Loucy (cell line): ENCODE measurements around the gene NPHP3.

Experiments
- H2AFZ ChIP-seq: fragments of 200-600 bp; sonication (generic); 2 replicates; pipeline ENCODE4 v1.6.0; 2016; ENCODE audit warnings: antibody characterized with exemption, mild to moderate bottlenecking, low read length, moderate library complexity
- H3F3A ChIP-seq: fragments of 200-600 bp; 2 replicates; pipeline ENCODE4 v1.6.0; 2016; ENCODE audit warnings: antibody characterized with exemption, low read depth, mild to moderate bottlenecking
- H3K27me3 ChIP-seq: fragments of 200-600 bp; sonication (generic); 2 replicates; pipeline ENCODE4 v1.6.1; 2014; ENCODE audit warnings: low read length, mild to moderate bottlenecking; ENCODE audit not compliant: insufficient read depth, poor library complexity, severe bottlenecking
- H3K36me3 ChIP-seq: fragments of 200-600 bp; sonication (generic); 2 replicates; pipeline ENCODE4 v1.6.1; 2016; ENCODE audit warnings: low read length; ENCODE audit not compliant: insufficient read depth
- H3K4me1 ChIP-seq: fragments of 200-600 bp; sonication (generic); 2 replicates; pipeline ENCODE4 v1.5.1; 2014; ENCODE audit warnings: low read length, mild to moderate bottlenecking; ENCODE audit not compliant: insufficient read depth, poor library complexity, severe bottlenecking
- H3K4me2 ChIP-seq: fragments of 200-600 bp; sonication (generic); 2 replicates; pipeline ENCODE4 v1.6.0; 2014; ENCODE audit warnings: antibody characterized with exemption, low read length, low read depth, mild to moderate bottlenecking; ENCODE audit not compliant: poor library complexity, severe bottlenecking
- H3K4me3 ChIP-seq: fragments of 200-600 bp; sonication (generic); 2 replicates; pipeline ENCODE4 v1.5.1; 2014; ENCODE audit warnings: low read length, mild to moderate bottlenecking, mixed read lengths; ENCODE audit not compliant: poor library complexity, severe bottlenecking
- H3K79me2 ChIP-seq: fragments of 200-600 bp; sonication (generic); 2 replicates; pipeline ENCODE4 v1.6.1; 2014; ENCODE audit warnings: low read length; ENCODE audit not compliant: insufficient read depth
- H3K9ac ChIP-seq: fragments of 200-600 bp; sonication (generic); 2 replicates; pipeline ENCODE4 v1.6.0; 2014; ENCODE audit warnings: mild to moderate bottlenecking, low read depth, low read length, moderate library complexity; ENCODE audit not compliant: poor library complexity, severe bottlenecking
- H3K9me2 ChIP-seq: fragments of 200-600 bp; sonication (generic); replicated peaks from 2 replicates; pipeline ENCODE4 v1.6.1; 2016; ENCODE audit warnings: low read depth, low read length, mixed read lengths
- H3K9me3 ChIP-seq: fragments of 200-600 bp; sonication (generic); 2 replicates; pipeline ENCODE4 v1.6.1; 2014; ENCODE audit warnings: mild to moderate bottlenecking, antibody characterized with exemption, low read length, low read depth; ENCODE audit not compliant: insufficient read depth
- H4K20me1 ChIP-seq: fragments of 200-600 bp; sonication (generic); 2 replicates; pipeline ENCODE4 v1.6.0; 2014; ENCODE audit warnings: antibody characterized with exemption, low read length, mild to moderate bottlenecking; ENCODE audit not compliant: insufficient read depth, poor library complexity, severe bottlenecking
- CTCF ChIP-seq: fragments of 200-600 bp; sonication (generic); conservative IDR thresholded peaks from 2 replicates; pipeline ENCODE4 v1.5.1; 2014; ENCODE audit warnings: mild to moderate bottlenecking, antibody characterized with exemption, low read length
- EZH2phosphoT487 ChIP-seq: fragments of 200-600 bp; IDR thresholded peaks from 2 replicates; pipeline ENCODE4 v1.6.1; 2018; ENCODE audit warnings: antibody characterized with exemption, mild to moderate bottlenecking, moderate library complexity, borderline replicate concordance

Gene NPHP3

GRCh38 chr3:132735589-132735988, 13.4 kb upstream of the NPHP3 start:
- H2AFZ ChIP-seq = no peak overlapping the region

GRCh38 chr3:132730891-132731580, 8.8 kb upstream of the NPHP3 start:
- no peak overlapping the region for H3K4me3 ChIP-seq
- H2AFZ ChIP-seq = peak overlapping the region; percentile 56
- H3K9me3 ChIP-seq = no peaks in the 10 kb centered on the region
- no peaks in the 10 kb centered on the region for H3K4me1 ChIP-seq
- no peaks in the 10 kb centered on the region for H3K79me2 ChIP-seq
- no peaks in the 10 kb centered on the region for H3K9me2 ChIP-seq
- H3K9ac ChIP-seq = no peak overlapping the region
- no peaks in the 10 kb centered on the region for H3K27me3 ChIP-seq
- TF ChIP-seq EZH2phosphoT487 (no peak), CTCF (peak; percentile 71)
- no peaks in the 10 kb centered on the region for H3F3A ChIP-seq
- no peak overlapping the region for H3K4me2 ChIP-seq
- H3K36me3 ChIP-seq = no peaks in the 10 kb centered on the region
- no peaks in the 10 kb centered on the region for H4K20me1 ChIP-seq

More at GRCh38 chr3:132735589-132735988, 13.4 kb upstream of the NPHP3 start:
- Histone ChIP-seq H3K4me2 (no peak overlapping the region), H4K20me1 (no peaks in the 10 kb centered on the region), H3F3A (no peaks in the 10 kb centered on the region), H3K4me1 (no peaks in the 10 kb centered on the region), H3K36me3 (no peaks in the 10 kb centered on the region), H3K9me3 (no peaks in the 10 kb centered on the region), H3K27me3 (no peaks in the 10 kb centered on the region), H3K9me2 (no peaks in the 10 kb centered on the region), H3K9ac (no peak overlapping the region), H3K79me2 (no peaks in the 10 kb centered on the region), H3K4me3 (no peak overlapping the region)
- TF ChIP-seq CTCF (no peak), EZH2phosphoT487 (no peak)

GRCh38 chr3:132726341-132726823, 4.2 kb upstream of the NPHP3 start:
- Histone ChIP-seq H3K27me3 (no peaks in the 10 kb centered on the region), H2AFZ (peak overlapping the region; percentile 53; the same call in 1 of the 2 replicates), H3K4me1 (peaks cover 9% of the 10 kb centered on the region), H3K36me3 (no peaks in the 10 kb centered on the region), H3F3A (no peaks in the 10 kb centered on the region), H4K20me1 (peaks cover 2% of the 10 kb centered on the region), H3K4me3 (no peak overlapping the region), H3K79me2 (peaks cover 5% of the 10 kb centered on the region), H3K9me2 (no peaks in the 10 kb centered on the region), H3K4me2 (no peak overlapping the region), H3K9ac (no peak overlapping the region), H3K9me3 (no peaks in the 10 kb centered on the region)
- TF ChIP-seq EZH2phosphoT487 (no peak), CTCF (peak; percentile 80)
